ENCODE data around the gene IVL. TPM values are rescaled to one million over a fixed set of nuclear protein-coding genes. Genes with fewer than 3 reads are reported as not detected.
A peak's percentile ranks its signal among the peaks of the same experiment; 100 is the strongest.

Gene IVL
- total and polyA plus RNA-seq, 4 donors: 0.22 to 0.52 (median 0.31) TPM; not detected in 1

- DNase-seq (no peak), ATAC-seq (ENCODE audit: insufficient read depth, low FRiP score) (no peak)
- H3K9ac ChIP-seq (ENCODE audit: insufficient read depth in 1 of 2, low read length in 2 of 2): no peak overlapping the region
- H3K4me1 ChIP-seq (ENCODE audit: control insufficient read depth in 5 of 5, insufficient read depth in 5 of 5, low read length in 5 of 5): no peaks in the 10 kb centered on the region
- H3K27me3 ChIP-seq (ENCODE audit: control insufficient read depth in 3 of 3, insufficient read depth in 3 of 3, low read length in 2 of 3): no peaks in the 10 kb centered on the region
- no peak overlapping the region for H3K4me3 ChIP-seq
- no peak for TF ChIP-seq CTCF (IDR thresholded peaks at IDR 0.05; ENCODE audit: control extremely low read depth, extremely low read depth)
- H3K36me3 ChIP-seq (ENCODE audit: control insufficient read depth in 4 of 4, insufficient read depth in 4 of 4, low read length in 4 of 4): no peaks in the 10 kb centered on the region
- H3K27ac ChIP-seq (ENCODE audit: low read depth in 1 of 2, low read length in 1 of 2): no peak overlapping the region
- H3K9me3 ChIP-seq (ENCODE audit: control insufficient read depth in 4 of 4, insufficient read depth in 3 of 4, low read length in 3 of 4): peaks cover 0 to 4% (median 0%) of the 10 kb centered on the region in 4 donors
- 93 to 97% methylated on average over 1 of the region's 1 CpG for WGBS, 2 donors
These were observed 20.2 kb upstream of the IVL start for GRCh38 chr1:152888126-152888525.

DNA sequence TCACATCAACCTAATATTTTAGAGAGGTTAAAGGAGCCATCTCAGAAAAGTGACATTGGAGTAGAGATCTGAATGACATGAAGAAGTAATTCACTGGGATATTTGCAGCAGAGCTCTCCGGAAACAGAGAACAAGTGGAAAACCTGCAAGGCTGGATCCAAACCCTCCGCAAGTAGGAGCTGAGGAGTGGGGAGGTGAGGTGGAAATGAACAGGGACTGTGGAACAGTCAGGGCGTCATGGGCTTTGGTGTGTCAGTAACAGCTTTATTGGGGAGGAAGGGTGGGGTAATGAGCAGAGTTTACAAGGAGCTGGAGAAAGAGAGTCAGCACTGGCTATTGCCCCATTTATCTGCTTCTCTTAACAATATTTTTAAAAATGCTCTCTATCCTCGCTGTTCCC is 9.3 kb upstream of the IVL start:
- H3K27ac ChIP-seq (ENCODE audit: low read depth in 1 of 2, low read length in 1 of 2): no peak overlapping the region
- peaks cover 0 to 3% (median 0%) of the 10 kb centered on the region in 4 donors for H3K9me3 ChIP-seq (ENCODE audit: control insufficient read depth in 4 of 4, insufficient read depth in 3 of 4, low read length in 3 of 4)
- no peak overlapping the region for H3K4me3 ChIP-seq
- 79 to 92% methylated on average over 4 of the region's 4 CpGs for WGBS, 2 donors
- H3K4me1 ChIP-seq (ENCODE audit: control insufficient read depth in 5 of 5, insufficient read depth in 5 of 5, low read length in 5 of 5): no peaks in the 10 kb centered on the region
- ATAC-seq (ENCODE audit: insufficient read depth, low FRiP score): no peak
- no peak for TF ChIP-seq CTCF (IDR thresholded peaks at IDR 0.05; ENCODE audit: control extremely low read depth, extremely low read depth)
- H3K9ac ChIP-seq (ENCODE audit: insufficient read depth in 1 of 2, low read length in 2 of 2): no peak overlapping the region
- no peak for DNase-seq
- H3K36me3 ChIP-seq (ENCODE audit: control insufficient read depth in 4 of 4, insufficient read depth in 4 of 4, low read length in 4 of 4): no peaks in the 10 kb centered on the region
- H3K27me3 ChIP-seq (ENCODE audit: control insufficient read depth in 3 of 3, insufficient read depth in 3 of 3, low read length in 2 of 3): no peaks in the 10 kb centered on the region

- DNase-seq: no peak
- 75 to 85% methylated on average over 2 of the region's 2 CpGs for WGBS, 2 donors
- Histone ChIP-seq H3K9ac (ENCODE audit: insufficient read depth in 1 of 2, low read length in 2 of 2) (no peak overlapping the region), H3K27me3 (ENCODE audit: control insufficient read depth in 3 of 3, insufficient read depth in 3 of 3, low read length in 2 of 3) (no peaks in the 10 kb centered on the region), H3K9me3 (ENCODE audit: control insufficient read depth in 4 of 4, insufficient read depth in 3 of 4, low read length in 3 of 4) (peaks cover 0 to 3% (median 0%) of the 10 kb centered on the region in 4 donors), H3K27ac (ENCODE audit: low read depth in 1 of 2, low read length in 1 of 2) (no peak overlapping the region), H3K4me3 (no peak overlapping the region), H3K36me3 (ENCODE audit: control insufficient read depth in 4 of 4, insufficient read depth in 4 of 4, low read length in 4 of 4) (no peaks in the 10 kb centered on the region), H3K4me1 (ENCODE audit: control insufficient read depth in 5 of 5, insufficient read depth in 5 of 5, low read length in 5 of 5) (no peaks in the 10 kb centered on the region)
- ATAC-seq (ENCODE audit: insufficient read depth, low FRiP score): no peak
- no peak for TF ChIP-seq CTCF (IDR thresholded peaks at IDR 0.05; ENCODE audit: control extremely low read depth, extremely low read depth)
These were observed 8.5 kb upstream of the IVL start for GRCh38 chr1:152899883-152900282.

DNA sequence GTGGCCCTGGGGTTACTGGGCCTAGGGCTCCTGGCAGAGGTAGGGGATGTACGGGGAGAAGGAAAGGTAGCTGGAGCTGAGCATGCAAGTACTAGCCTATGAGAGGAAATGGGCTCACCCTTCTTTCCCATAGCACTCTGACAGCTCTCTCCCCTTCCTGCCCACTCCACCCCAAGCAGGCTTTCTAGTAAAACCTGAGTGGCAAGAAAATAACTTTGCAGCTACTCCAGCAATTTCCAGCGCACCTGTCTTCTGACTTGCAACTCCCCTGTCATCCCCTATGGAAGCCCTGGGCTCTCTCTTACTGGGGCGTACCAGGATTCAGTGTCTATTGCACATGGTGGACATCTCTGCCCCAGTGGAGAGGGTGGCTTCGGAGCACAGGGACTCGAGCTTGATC is 6.7 kb upstream of the IVL start:
- Histone ChIP-seq H3K27me3 (ENCODE audit: control insufficient read depth in 3 of 3, insufficient read depth in 3 of 3, low read length in 2 of 3) (no peaks in the 10 kb centered on the region), H3K4me3 (no peak overlapping the region), H3K36me3 (ENCODE audit: control insufficient read depth in 4 of 4, insufficient read depth in 4 of 4, low read length in 4 of 4) (no peaks in the 10 kb centered on the region), H3K9ac (ENCODE audit: insufficient read depth in 1 of 2, low read length in 2 of 2) (no peak overlapping the region), H3K9me3 (ENCODE audit: control insufficient read depth in 4 of 4, insufficient read depth in 3 of 4, low read length in 3 of 4) (peaks cover 0 to under 1% (median 0%) of the 10 kb centered on the region in 4 donors), H3K4me1 (ENCODE audit: control insufficient read depth in 5 of 5, insufficient read depth in 5 of 5, low read length in 5 of 5) (no peaks in the 10 kb centered on the region), H3K27ac (ENCODE audit: low read depth in 1 of 2, low read length in 1 of 2) (no peak overlapping the region)
- TF ChIP-seq CTCF (IDR thresholded peaks at IDR 0.05; ENCODE audit: control extremely low read depth, extremely low read depth): no peak
- 76 to 81% methylated on average over 5 of the region's 5 CpGs for WGBS, 2 donors
- peak in 2 of 3 donors; percentile 2 to 4 for DNase-seq
- ATAC-seq (ENCODE audit: insufficient read depth, low FRiP score): no peak
